ENCODE measurements around the gene MID1.

Gene MID1

GRCh38 chrX:10508891-10509290 lies 111.5 kb downstream of the MID1 start:
- no peak overlapping the region for H3K4me3 ChIP-seq
- no peak for TF ChIP-seq Cebpa-rat (IDR thresholded peaks at IDR 0.05)
- no peaks in the 10 kb centered on the region; a peak in 1 of 22 replicates for H4K20me1 ChIP-seq
- H3K9me3 ChIP-seq (replicated peaks in 1 of 11), result peaks cover 0 to 6% (median 0%) of the 10 kb centered on the region in 11 experiments; a peak in 1 of 22 replicates
- peaks cover 70 to 100% (median 97%) of the 10 kb centered on the region in 11 experiments for H3K27me3 ChIP-seq
- H3K36me3 ChIP-seq, result no peaks in the 10 kb centered on the region
- H3K27ac ChIP-seq, result no peak overlapping the region
- H3K4me1 ChIP-seq, result peaks cover 0 to 9% (median 0%) of the 10 kb centered on the region in 10 experiments; a peak in 2 of 20 replicates
- H3K9ac ChIP-seq, result no peak overlapping the region
- no peak overlapping the region for H3K4me2 ChIP-seq

DNA sequence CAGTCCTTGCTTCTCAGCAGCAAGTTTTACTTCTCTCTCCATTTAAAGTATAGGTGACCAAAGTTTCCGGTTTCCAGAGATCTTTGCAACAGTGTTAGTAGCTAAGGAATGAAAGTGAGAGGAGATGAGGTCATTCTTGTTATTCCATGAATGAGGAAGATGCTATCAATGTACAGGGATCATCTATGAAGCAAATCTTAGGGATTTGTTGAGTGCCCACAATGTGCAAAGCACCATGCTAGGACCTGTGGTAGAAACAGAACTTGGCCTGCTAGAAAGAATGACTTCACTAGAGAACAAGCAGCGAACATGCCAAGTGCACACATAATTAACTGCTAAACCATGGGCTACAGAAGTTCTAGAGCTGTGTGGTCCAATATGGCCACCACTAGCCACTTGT lies 112.5 kb downstream of the MID1 start:
- Histone ChIP-seq H3K4me3 (no peak overlapping the region), H3K36me3 (no peaks in the 10 kb centered on the region), H3K4me1 (peaks cover 0 to 9% (median 0%) of the 10 kb centered on the region in 10 experiments; a peak in 2 of 20 replicates), H4K20me1 (no peaks in the 10 kb centered on the region; a peak in 1 of 22 replicates), H3K27ac (no peak overlapping the region), H3K9me3 (replicated peaks in 1 of 11) (peaks cover 0 to 6% (median 0%) of the 10 kb centered on the region in 11 experiments; a peak in 1 of 22 replicates), H3K27me3 (peaks cover 72 to 100% (median 99%) of the 10 kb centered on the region in 11 experiments), H3K9ac (no peak overlapping the region), H3K4me2 (no peak overlapping the region)
- no peak for TF ChIP-seq Cebpa-rat (IDR thresholded peaks at IDR 0.05)

- H3K9ac ChIP-seq, result no peak overlapping the region
- no peaks in the 10 kb centered on the region; a peak in 1 of 22 replicates for H4K20me1 ChIP-seq
- no peak overlapping the region for H3K4me3 ChIP-seq
- H3K36me3 ChIP-seq, result no peaks in the 10 kb centered on the region
- H3K27me3 ChIP-seq, result peaks cover 79 to 100% (median 99%) of the 10 kb centered on the region in 11 experiments
- peaks cover 0 to 9% (median 0%) of the 10 kb centered on the region in 10 experiments; a peak in 2 of 20 replicates for H3K4me1 ChIP-seq
- peaks cover 0 to 6% (median 0%) of the 10 kb centered on the region in 11 experiments; a peak in 1 of 22 replicates for H3K9me3 ChIP-seq (replicated peaks in 1 of 11)
- H3K4me2 ChIP-seq, result no peak overlapping the region
- H3K27ac ChIP-seq, result no peak overlapping the region
- no peak for TF ChIP-seq Cebpa-rat (IDR thresholded peaks at IDR 0.05)
Measured at GRCh38 chrX:10507181-10507580, 113.2 kb downstream of the MID1 start.

- Histone ChIP-seq H3K4me3 (no peak overlapping the region), H3K36me3 (no peaks in the 10 kb centered on the region), H3K4me2 (no peak overlapping the region), H3K27me3 (peaks cover 83 to 100% (median 99%) of the 10 kb centered on the region in 11 experiments), H3K4me1 (peaks cover 0 to 9% (median 0%) of the 10 kb centered on the region in 10 experiments; a peak in 2 of 20 replicates), H4K20me1 (no peaks in the 10 kb centered on the region; a peak in 1 of 22 replicates), H3K9ac (no peak overlapping the region), H3K27ac (no peak overlapping the region), H3K9me3 (replicated peaks in 1 of 11) (peaks cover 0 to 6% (median 0%) of the 10 kb centered on the region in 11 experiments; a peak in 1 of 22 replicates)
- TF ChIP-seq Cebpa-rat (IDR thresholded peaks at IDR 0.05), result no peak
Measured at GRCh38 chrX:10506781-10507180, 113.6 kb downstream of the MID1 start.

DNA sequence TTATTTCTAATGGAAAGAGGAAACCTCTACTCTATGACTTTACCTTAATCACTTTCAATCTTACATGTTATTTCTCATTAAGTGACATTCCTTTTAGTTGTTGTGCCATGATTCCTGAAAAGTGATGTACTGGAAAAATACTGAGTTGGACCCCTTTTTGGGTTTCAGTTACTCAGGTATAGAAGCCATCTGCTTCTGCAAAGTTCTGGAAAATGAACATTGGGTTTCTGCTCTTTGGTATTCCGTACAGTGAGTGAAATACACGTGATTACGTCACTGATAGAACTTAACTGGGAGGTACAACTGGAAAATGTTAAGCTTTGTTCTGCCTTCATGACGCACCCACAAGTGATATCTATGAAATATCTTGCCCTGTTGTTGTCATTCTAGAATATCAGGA lies 114.7 kb downstream of the MID1 start:
- H3K27ac ChIP-seq, result no peak overlapping the region
- no peak overlapping the region for H3K4me3 ChIP-seq
- no peaks in the 10 kb centered on the region; a peak in 1 of 22 replicates for H4K20me1 ChIP-seq
- no peak for TF ChIP-seq Cebpa-rat (IDR thresholded peaks at IDR 0.05)
- H3K36me3 ChIP-seq, result no peaks in the 10 kb centered on the region
- peaks cover 86 to 100% (median 99%) of the 10 kb centered on the region in 11 experiments for H3K27me3 ChIP-seq
- peaks cover 0 to 9% (median 0%) of the 10 kb centered on the region in 10 experiments; a peak in 2 of 20 replicates for H3K4me1 ChIP-seq
- H3K4me2 ChIP-seq, result no peak overlapping the region
- H3K9ac ChIP-seq, result no peak overlapping the region
- H3K9me3 ChIP-seq (replicated peaks in 1 of 11), result peaks cover 0 to 6% (median 0%) of the 10 kb centered on the region in 11 experiments; a peak in 1 of 22 replicates

GRCh38 chrX:10502961-10503360 lies 117.4 kb downstream of the MID1 start:
- no peak overlapping the region for H3K4me2 ChIP-seq
- H3K36me3 ChIP-seq, result no peaks in the 10 kb centered on the region
- no peak overlapping the region for H3K27ac ChIP-seq
- peaks cover 0 to 6% (median 0%) of the 10 kb centered on the region in 11 experiments; a peak in 1 of 22 replicates for H3K9me3 ChIP-seq (replicated peaks in 1 of 11)
- H3K4me1 ChIP-seq, result no peaks in the 10 kb centered on the region
- H4K20me1 ChIP-seq, result no peaks in the 10 kb centered on the region
- no peak overlapping the region for H3K9ac ChIP-seq
- H3K27me3 ChIP-seq, result peaks cover 92 to 100% (median 99%) of the 10 kb centered on the region in 11 experiments
- TF ChIP-seq Cebpa-rat (IDR thresholded peaks at IDR 0.05), result no peak
- H3K4me3 ChIP-seq, result no peak overlapping the region

GRCh38 chrX:10501611-10502010 lies 118.8 kb downstream of the MID1 start:
- Histone ChIP-seq H3K9ac (no peak overlapping the region), H3K27me3 (peaks cover 92 to 100% (median 99%) of the 10 kb centered on the region in 11 experiments), H4K20me1 (no peaks in the 10 kb centered on the region), H3K4me3 (no peak overlapping the region), H3K36me3 (no peaks in the 10 kb centered on the region), H3K9me3 (replicated peaks in 1 of 11) (peaks cover 0 to 5% (median 0%) of the 10 kb centered on the region in 11 experiments; a peak in 1 of 22 replicates), H3K27ac (no peak overlapping the region), H3K4me2 (no peak overlapping the region), H3K4me1 (no peaks in the 10 kb centered on the region)
- no peak for TF ChIP-seq Cebpa-rat (IDR thresholded peaks at IDR 0.05)

DNA sequence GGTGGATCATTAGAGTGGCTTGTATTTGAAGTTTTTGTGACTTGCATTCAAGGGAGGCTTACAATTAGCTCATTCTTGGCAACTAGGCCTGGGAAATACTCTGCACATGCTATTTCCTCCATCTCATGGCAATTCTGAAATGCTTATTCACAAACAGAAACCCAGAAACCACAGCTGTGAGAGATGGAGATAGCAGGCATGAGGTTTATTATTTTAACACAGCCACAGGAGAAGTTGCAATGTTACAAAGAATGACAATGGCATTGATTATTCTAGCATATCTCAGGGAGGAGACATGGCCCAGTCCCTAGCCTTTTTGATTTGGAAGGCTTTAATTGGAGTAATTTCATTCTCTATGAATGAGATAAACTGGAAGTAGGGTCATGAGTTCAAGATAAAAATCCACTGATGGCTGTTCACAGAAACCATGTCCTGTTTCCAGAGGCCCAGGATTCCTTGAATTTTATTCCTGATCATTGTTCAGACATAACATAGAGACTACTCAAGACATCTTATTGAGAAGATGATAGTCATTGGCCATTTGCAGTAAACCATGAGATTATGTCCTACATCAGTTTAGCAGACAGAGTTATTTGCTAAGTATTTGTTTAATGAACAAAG lies 123.9 kb downstream of the MID1 start:
- peaks cover 83 to 100% (median 94%) of the 10 kb centered on the region in 11 experiments for H3K27me3 ChIP-seq
- 0 out of 22 replicates have a peak, but pooled peaks cover 0 to 5% (median 0%) of the 10 kb centered on the region in 11 experiments for H3K9me3 ChIP-seq (replicated peaks in 1 of 11)
- H4K20me1 ChIP-seq, result no peaks in the 10 kb centered on the region; a peak in 1 of 22 replicates
- H3K4me3 ChIP-seq, result no peak overlapping the region
- H3K27ac ChIP-seq, result no peak overlapping the region
- H3K36me3 ChIP-seq, result no peaks in the 10 kb centered on the region
- no peak for TF ChIP-seq Cebpa-rat (IDR thresholded peaks at IDR 0.05)
- H3K4me2 ChIP-seq, result no peak overlapping the region
- H3K9ac ChIP-seq, result no peak overlapping the region
- no peaks in the 10 kb centered on the region for H3K4me1 ChIP-seq

GRCh38 chrX:10495677-10496076 lies 124.7 kb downstream of the MID1 start:
- TF ChIP-seq Cebpa-rat (IDR thresholded peaks at IDR 0.05), result no peak
- Histone ChIP-seq H3K27ac (no peak overlapping the region), H3K9ac (no peak overlapping the region)

More at GRCh38 chrX:10495677-10496076, 124.7 kb downstream of the MID1 start:
- Histone ChIP-seq H3K36me3 (no peaks in the 10 kb centered on the region), H3K27me3 (peaks cover 82 to 100% (median 94%) of the 10 kb centered on the region in 11 experiments), H3K4me2 (no peak overlapping the region), H3K9me3 (replicated peaks in 1 of 11) (no peaks in the 10 kb centered on the region), H4K20me1 (no peaks in the 10 kb centered on the region; a peak in 1 of 22 replicates), H3K4me1 (no peaks in the 10 kb centered on the region), H3K4me3 (no peak overlapping the region)
